ENCODE results near the gene PATJ. TPM values are rescaled to one million over a fixed set of nuclear protein-coding genes. Genes with fewer than 3 reads are reported as not detected.
A peak's percentile ranks its signal among the peaks of the same experiment; 100 is the strongest.
"Not testable (repeated sequence)": the region's sequence is repeated elsewhere in the genome, so short reads cannot be mapped to it uniquely, and the experiment has no call there.

The PATJ gene
- polyA plus RNA-seq, 5 donors, result 21.1 to 38.3 (median 33.4) TPM

GRCh38 chr1:61825393-61825792 lies 83.1 kb downstream of the PATJ start:
- peak; percentile 24 to 31 for DNase-seq

GRCh38 chr1:61828805-61829204 lies 86.5 kb downstream of the PATJ start:
- no peak for DNase-seq

- DNase-seq, result no peak
These were observed 94.4 kb downstream of the PATJ start for GRCh38 chr1:61836649-61837048.

GRCh38 chr1:61837607-61838006 lies 95.3 kb downstream of the PATJ start:
- DNase-seq, result not testable (repeated sequence)

- DNase-seq, result no peak
These were observed 97.4 kb downstream of the PATJ start for GRCh38 chr1:61839679-61840078.

- no peak for DNase-seq
These were observed 99.8 kb downstream of the PATJ start for GRCh38 chr1:61842036-61842435.

- no peak for DNase-seq
These were observed 100.7 kb downstream of the PATJ start for GRCh38 chr1:61842863-61843514.

- DNase-seq, result no peak
These were observed 101.7 kb downstream of the PATJ start for GRCh38 chr1:61844006-61844405.

GRCh38 chr1:61844664-61845063 lies 102.4 kb downstream of the PATJ start:
- DNase-seq, result not testable (repeated sequence)

GRCh38 chr1:61851235-61851634 lies 109.0 kb downstream of the PATJ start:
- DNase-seq, result no peak

- peak; percentile 45 to 68 for DNase-seq
These were observed 109.8 kb downstream of the PATJ start for GRCh38 chr1:61851849-61852669.

- no peak for DNase-seq
These were observed 110.4 kb downstream of the PATJ start for GRCh38 chr1:61852670-61853015.

- peak; percentile 25 to 41 for DNase-seq
These were observed 111.3 kb downstream of the PATJ start for GRCh38 chr1:61853583-61853982.

GRCh38 chr1:61864489-61864888 lies 122.2 kb downstream of the PATJ start:
- DNase-seq, result no peak

- DNase-seq, result no peak
These were observed 123.5 kb downstream of the PATJ start for GRCh38 chr1:61865646-61866220.

- DNase-seq, result no peak
These were observed 127.4 kb downstream of the PATJ start for GRCh38 chr1:61869691-61870109.

- DNase-seq, result no peak
These were observed 129.9 kb downstream of the PATJ start for GRCh38 chr1:61872206-61872605.

- DNase-seq, result no peak
These were observed 131.3 kb downstream of the PATJ start for GRCh38 chr1:61873581-61873980.

GRCh38 chr1:61873994-61874393 lies 131.7 kb downstream of the PATJ start:
- no peak for DNase-seq

GRCh38 chr1:61875198-61875597 lies 132.9 kb downstream of the PATJ start:
- DNase-seq, result no peak

GRCh38 chr1:61879887-61880474 lies 137.7 kb downstream of the PATJ start:
- DNase-seq, result not testable (repeated sequence)

GRCh38 chr1:61887076-61887867 lies 145.0 kb downstream of the PATJ start:
- DNase-seq, result peak; percentile 8 to 11
